MM.1S (cell line): ENCODE data around the gene NCAN.

Source experiments
- DNase-seq: peaks from one replicate; pipeline ENCODE4 v3.0.0-alpha.2; 2015
- H2AFZ ChIP-seq: fragments of 300-600 bp; sonication (generic); 2 replicates; pipeline ENCODE4 v1.6.0; 2016; ENCODE audit warnings: antibody characterized with exemption, low read length
- H3F3A ChIP-seq: fragments of 300-600 bp; sonication (generic); 2 replicates; pipeline ENCODE4 v1.6.1; 2016; ENCODE audit warnings: mild to moderate bottlenecking, antibody characterized with exemption, low read length, moderate library complexity, mixed read lengths; ENCODE audit not compliant: insufficient read depth
- H3K27ac ChIP-seq: fragments of 300-600 bp; sonication (generic); 2 replicates; pipeline ENCODE4 v1.5.1; 2016; ENCODE audit warnings: mild to moderate bottlenecking, low read length
- H3K27me3 ChIP-seq: fragments of 300-600 bp; sonication (generic); replicated peaks from 2 replicates; pipeline ENCODE4 v1.6.0; 2016; ENCODE audit warnings: low read length; ENCODE audit not compliant: insufficient read depth
- H3K36me3 ChIP-seq: fragments of 300-600 bp; sonication (generic); replicated peaks from 2 replicates; pipeline ENCODE4 v1.6.1; 2016; ENCODE audit warnings: mild to moderate bottlenecking, low read length, mixed read lengths; ENCODE audit not compliant: insufficient read depth
- H3K4me1 ChIP-seq: fragments of 300-600 bp; sonication (generic); 2 replicates; pipeline ENCODE4 v1.6.1; 2016; ENCODE audit warnings: low read length, mixed read lengths
- H3K4me2 ChIP-seq: fragments of 300-600 bp; sonication (generic); 2 replicates; pipeline ENCODE4 v1.6.0; 2016; ENCODE audit warnings: low read depth, low read length
- H3K4me3 ChIP-seq: fragments of 300-600 bp; sonication (generic); 2 replicates; pipeline ENCODE4 v1.5.1; 2016; ENCODE audit warnings: low read length, mixed read lengths
- H3K79me2 ChIP-seq: fragments of 300-600 bp; sonication (generic); 2 replicates; pipeline ENCODE4 v1.6.1; 2016; ENCODE audit warnings: mixed run types, low read length, mixed read lengths
- H3K9ac ChIP-seq: fragments of 300-600 bp; sonication (generic); 2 replicates; pipeline ENCODE4 v1.6.1; 2016; ENCODE audit warnings: low read length, mixed read lengths
- H3K9me2 ChIP-seq: fragments of 300-600 bp; sonication (generic); replicated peaks from 2 replicates; pipeline ENCODE4 v1.6.1; 2016; ENCODE audit warnings: mild to moderate bottlenecking, low read length, mixed read lengths; ENCODE audit not compliant: insufficient read depth
- H3K9me3 ChIP-seq: fragments of 300-600 bp; sonication (generic); replicated peaks from 2 replicates; pipeline ENCODE4 v1.6.1; 2016; ENCODE audit warnings: mild to moderate bottlenecking, low read length, mixed read lengths; ENCODE audit not compliant: insufficient read depth
- H4K20me1 ChIP-seq: fragments of 300-600 bp; sonication (generic); 2 replicates; pipeline ENCODE4 v1.6.1; 2016; ENCODE audit warnings: mild to moderate bottlenecking, low read length, moderate library complexity, mixed read lengths; ENCODE audit not compliant: insufficient read depth
- CTCF ChIP-seq: fragments of 300-600 bp; sonication (generic); IDR thresholded peaks from 2 replicates; pipeline ENCODE4 v1.5.1; 2016; ENCODE audit warnings: antibody characterized with exemption, low read length, mixed read lengths
- EZH2 ChIP-seq: fragments of 300-600 bp; sonication (generic); optimal IDR thresholded peaks from 2 replicates; pipeline ENCODE3; 2017; ENCODE audit warnings: low read depth, mild to moderate bottlenecking, antibody characterized with exemption, low read length, mixed read lengths
- EZH2phosphoT487 ChIP-seq: fragments of 300-600 bp; sonication (generic); IDR thresholded peaks from 2 replicates; pipeline ENCODE4 v1.6.1; 2018; ENCODE audit warnings: antibody characterized with exemption, low read length

The NCAN gene

DNA sequence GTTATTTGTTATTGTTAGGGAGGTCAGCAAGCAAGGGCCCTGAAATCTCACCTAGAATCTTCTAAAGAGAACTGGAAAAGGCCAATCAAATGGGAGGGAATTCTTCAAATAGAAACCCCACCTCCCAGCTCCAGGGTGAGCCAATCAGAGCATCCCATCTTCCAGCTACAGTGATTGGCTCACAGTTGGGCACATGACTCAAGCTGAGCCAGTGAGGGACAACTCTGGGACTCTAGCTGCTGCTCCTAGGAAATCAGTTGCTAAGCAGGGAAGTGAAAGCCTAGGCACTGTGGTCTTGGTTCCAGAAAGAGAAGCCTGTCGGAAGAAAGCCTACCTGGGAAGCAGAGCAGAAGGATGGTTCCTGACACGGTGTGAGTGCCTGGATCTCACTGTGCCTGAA is 48.0 kb downstream of the NCAN start:
- H4K20me1 ChIP-seq: no peaks in the 10 kb centered on the region
- no peak overlapping the region for H3K4me2 ChIP-seq
- DNase-seq: peak; percentile 48
- H2AFZ ChIP-seq: no peak overlapping the region
- no peaks in the 10 kb centered on the region for H3K79me2 ChIP-seq
- no peaks in the 10 kb centered on the region for H3K4me1 ChIP-seq
- no peaks in the 10 kb centered on the region for H3F3A ChIP-seq
- H3K9me2 ChIP-seq: no peaks in the 10 kb centered on the region
- no peak for TF ChIP-seq CTCF
- TF ChIP-seq EZH2: no peak
- no peak for TF ChIP-seq EZH2phosphoT487
- no peaks in the 10 kb centered on the region for H3K9me3 ChIP-seq
- peaks cover 55% of the 10 kb centered on the region for H3K27me3 ChIP-seq
- no peak overlapping the region for H3K4me3 ChIP-seq
- no peak overlapping the region for H3K9ac ChIP-seq
- H3K27ac ChIP-seq: no peak overlapping the region
- H3K36me3 ChIP-seq: no peaks in the 10 kb centered on the region

DNA sequence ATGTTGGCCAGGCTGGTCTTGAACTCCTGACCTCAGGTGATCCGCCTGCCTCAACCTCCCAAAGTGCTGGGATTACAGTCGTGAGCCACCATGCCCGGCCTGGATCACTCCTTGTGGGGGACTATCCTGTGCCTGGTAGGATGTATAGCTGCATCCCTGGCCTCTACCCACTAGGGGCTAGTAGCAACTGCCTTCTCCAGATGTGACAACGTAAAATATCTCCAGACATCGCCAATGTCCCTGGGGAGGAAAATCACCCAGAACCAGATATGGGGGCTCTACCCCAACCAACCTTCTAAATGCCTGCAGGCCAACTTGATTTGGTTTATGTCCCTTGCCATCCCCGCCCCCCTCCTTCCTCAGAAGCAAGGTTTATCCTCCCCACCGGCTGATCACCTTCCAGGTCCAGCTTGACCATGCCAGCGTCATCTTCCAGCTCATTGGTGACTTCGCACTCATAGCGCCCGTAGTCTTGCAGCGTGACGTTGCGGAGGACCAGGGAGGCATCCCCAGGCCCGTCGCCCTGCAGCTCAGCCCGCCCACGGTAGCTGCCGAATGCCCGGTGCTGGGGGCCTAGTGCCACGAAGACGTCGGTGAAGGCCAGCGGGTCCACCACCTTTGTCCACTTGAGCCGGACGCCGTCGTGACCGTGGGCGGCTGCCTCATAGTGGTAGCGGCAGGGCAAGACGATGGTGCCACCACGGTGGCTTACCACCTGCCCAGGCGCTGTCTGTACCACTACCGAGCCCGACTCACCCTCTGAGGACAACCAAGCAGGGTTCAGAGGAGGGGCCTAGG is 48.9 kb downstream of the NCAN start:
- no peaks in the 10 kb centered on the region for H3K79me2 ChIP-seq
- no peaks in the 10 kb centered on the region for H3K9me2 ChIP-seq
- no peak overlapping the region for H3K9ac ChIP-seq
- no peaks in the 10 kb centered on the region for H3K36me3 ChIP-seq
- no peak overlapping the region for H3K4me2 ChIP-seq
- H4K20me1 ChIP-seq: no peaks in the 10 kb centered on the region
- no peaks in the 10 kb centered on the region for H3K4me1 ChIP-seq
- H2AFZ ChIP-seq: no peak overlapping the region
- no peak overlapping the region for H3K4me3 ChIP-seq
- H3F3A ChIP-seq: no peaks in the 10 kb centered on the region
- no peak for DNase-seq
- TF ChIP-seq CTCF: no peak
- TF ChIP-seq EZH2: no peak
- TF ChIP-seq EZH2phosphoT487: no peak
- H3K27ac ChIP-seq: no peak overlapping the region
- peaks cover 50% of the 10 kb centered on the region for H3K27me3 ChIP-seq
- H3K9me3 ChIP-seq: no peaks in the 10 kb centered on the region

DNA sequence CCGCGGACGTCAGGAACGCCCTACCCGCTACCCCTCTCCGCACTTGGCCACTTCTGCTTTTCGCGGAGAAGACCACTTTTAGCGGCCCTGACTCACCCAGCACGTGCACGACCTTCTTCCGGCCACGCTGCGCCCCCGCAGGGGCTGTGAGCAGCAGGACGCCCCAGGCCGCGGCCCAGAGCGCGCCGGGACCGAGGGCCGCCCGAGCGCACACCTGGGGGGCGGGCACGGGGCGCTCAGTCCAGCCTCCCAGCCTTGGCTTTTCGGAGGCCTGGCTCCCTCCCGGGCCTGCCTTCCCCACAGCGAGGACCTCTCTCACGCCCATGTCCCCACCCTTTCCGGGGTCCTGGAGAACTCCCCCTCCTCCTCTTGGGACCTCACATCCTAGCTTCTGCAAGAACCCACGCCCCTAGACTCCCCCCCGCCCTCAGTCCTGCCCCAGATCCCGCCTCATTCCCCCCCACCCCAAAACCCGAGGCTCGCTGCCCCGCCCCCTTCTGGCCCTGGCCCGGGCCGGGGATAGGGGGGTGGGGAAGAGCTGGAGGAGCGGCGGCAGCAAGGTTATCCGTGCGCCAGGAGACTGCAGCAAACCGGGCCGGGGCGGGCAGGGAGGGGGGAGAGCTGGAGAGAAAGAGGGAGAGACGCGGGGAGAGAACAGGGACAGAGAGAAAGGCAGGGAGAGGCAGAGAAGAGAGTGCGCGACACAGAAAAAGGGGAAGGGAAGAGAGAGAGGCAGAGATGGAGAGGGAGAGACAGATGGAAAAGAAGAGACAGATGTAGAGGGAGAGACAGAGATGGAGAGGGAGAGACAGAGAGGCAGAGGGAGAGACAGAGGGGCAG is 49.8 kb downstream of the NCAN start:
- H3F3A ChIP-seq: no peaks in the 10 kb centered on the region
- no peak overlapping the region for H2AFZ ChIP-seq
- H3K9ac ChIP-seq: no peak overlapping the region
- DNase-seq: no peak
- no peak overlapping the region for H3K27ac ChIP-seq
- no peaks in the 10 kb centered on the region for H4K20me1 ChIP-seq
- H3K79me2 ChIP-seq: no peaks in the 10 kb centered on the region
- H3K9me3 ChIP-seq: no peaks in the 10 kb centered on the region
- peaks cover 49% of the 10 kb centered on the region for H3K27me3 ChIP-seq
- H3K4me2 ChIP-seq: no peak overlapping the region
- no peak overlapping the region for H3K4me3 ChIP-seq
- TF ChIP-seq EZH2phosphoT487: no peak
- TF ChIP-seq CTCF: no peak
- TF ChIP-seq EZH2: no peak
- H3K36me3 ChIP-seq: no peaks in the 10 kb centered on the region
- H3K9me2 ChIP-seq: no peaks in the 10 kb centered on the region
- no peaks in the 10 kb centered on the region for H3K4me1 ChIP-seq
